Fibroblast of the aortic adventitia (primary cell): ENCODE data around the gene ST3GAL4. TPM values are rescaled to one million over a fixed set of nuclear protein-coding genes. Genes with fewer than 3 reads are reported as not detected.

Experiments used
- DNase-seq: peaks from one replicate; pipeline ENCODE4 v3.0.0-alpha.2; 2010; ENCODE audit warnings: low read depth
- H3K4me3 ChIP-seq: 2 replicates; pipeline ENCODE4 v1.5.1; 2011; ENCODE audit warnings: low read depth, mild to moderate bottlenecking, control low read depth, low read length, moderate library complexity
- CTCF ChIP-seq: IDR thresholded peaks from 2 replicates; pipeline ENCODE4 v1.5.1; 2011; ENCODE audit warnings: mild to moderate bottlenecking, low read length, control low read depth, inconsistent platforms; ENCODE audit not compliant: insufficient read depth
- total RNA-seq: library from RNA; depleted of rRNA; stranded (reverse); fragments of >200 nt; gene quantifications from 2 replicates; pipeline ENCODE4 v1.2.3, GENCODE V29; 2012; ENCODE audit warnings: low replicate concordance

ST3GAL4 gene
- total RNA-seq, 1 donor: 25.4 TPM

GRCh38 chr11:126319374-126319740 is 36.1 kb upstream of the ST3GAL4 start:
- no peak for TF ChIP-seq CTCF
- no peak overlapping the region for H3K4me3 ChIP-seq
- no peak for DNase-seq

GRCh38 chr11:126322996-126323395 is 32.5 kb upstream of the ST3GAL4 start:
- no peak overlapping the region for H3K4me3 ChIP-seq
- no peak for DNase-seq
- TF ChIP-seq CTCF: no peak

- TF ChIP-seq CTCF: no peak
- no peak for DNase-seq
- H3K4me3 ChIP-seq: no peak overlapping the region
Observed at GRCh38 chr11:126327281-126328000, 28.0 kb upstream of the ST3GAL4 start.

- DNase-seq: no peak
- no peak overlapping the region for H3K4me3 ChIP-seq
- no peak for TF ChIP-seq CTCF
Observed at GRCh38 chr11:126328001-126328390, 27.5 kb upstream of the ST3GAL4 start.

GRCh38 chr11:126328444-126328843 is 27.0 kb upstream of the ST3GAL4 start:
- no peak for TF ChIP-seq CTCF
- no peak for DNase-seq
- no peak overlapping the region for H3K4me3 ChIP-seq

- DNase-seq: no peak
- no peak overlapping the region for H3K4me3 ChIP-seq
- TF ChIP-seq CTCF: no peak
Observed at GRCh38 chr11:126328938-126329643, 26.4 kb upstream of the ST3GAL4 start.
